ENCODE measurements around the gene MECP2.

MECP2 gene

DNA sequence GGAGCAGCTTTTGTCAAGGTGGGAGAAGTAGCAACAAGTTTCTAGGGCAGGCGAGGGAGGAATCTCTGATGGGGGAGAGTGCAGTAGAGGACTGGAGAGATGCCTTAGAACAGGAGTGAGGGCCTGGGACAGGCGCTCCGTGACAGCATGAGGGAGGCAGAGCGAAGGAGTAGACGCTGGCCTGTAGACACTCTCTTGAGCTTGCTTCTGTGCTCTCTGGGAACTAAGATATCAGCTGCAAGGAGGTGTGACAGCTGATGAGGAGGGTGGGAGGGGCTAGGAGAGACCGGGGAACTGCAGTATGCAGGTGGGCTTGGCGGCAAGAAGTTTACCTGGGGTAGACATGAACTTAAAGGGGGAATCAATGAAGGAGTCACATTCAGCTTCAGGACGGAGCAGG is 35.7 kb downstream of the MECP2 start:
- H3K4me3 Mint-ChIP-seq = no peak overlapping the region
- H3K4me1 Mint-ChIP-seq (ENCODE audit: low read depth) = peaks cover 68% of the 10 kb centered on the region
- H3K9me3 Mint-ChIP-seq = no peaks in the 10 kb centered on the region
- intact Hi-C loops (cut with micrococcal nuclease) = no loop called here
- no peaks in the 10 kb centered on the region for H3K27me3 Mint-ChIP-seq
- H3K36me3 Mint-ChIP-seq (ENCODE audit: low read depth) = peaks cover 47% of the 10 kb centered on the region
- H3K27ac Mint-ChIP-seq = no peak overlapping the region

GRCh38 chrX:154059729-154060245 is 37.7 kb downstream of the MECP2 start:
- intact Hi-C loops (cut with micrococcal nuclease) = no loop called here
- Mint-ChIP-seq H3K27me3 (no peaks in the 10 kb centered on the region), H3K36me3 (ENCODE audit: low read depth) (peaks cover 64% of the 10 kb centered on the region), H3K27ac (no peak overlapping the region), H3K4me3 (no peak overlapping the region), H3K9me3 (no peaks in the 10 kb centered on the region), H3K4me1 (ENCODE audit: low read depth) (peaks cover 70% of the 10 kb centered on the region)

GRCh38 chrX:154059231-154059630 is 38.3 kb downstream of the MECP2 start:
- H3K27me3 Mint-ChIP-seq = no peaks in the 10 kb centered on the region
- H3K9me3 Mint-ChIP-seq = no peaks in the 10 kb centered on the region
- no peak overlapping the region for H3K4me3 Mint-ChIP-seq
- H3K36me3 Mint-ChIP-seq (ENCODE audit: low read depth) = peaks cover 64% of the 10 kb centered on the region
- intact Hi-C loops (cut with micrococcal nuclease) = no loop called here
- H3K27ac Mint-ChIP-seq = no peak overlapping the region
- peaks cover 64% of the 10 kb centered on the region for H3K4me1 Mint-ChIP-seq (ENCODE audit: low read depth)

DNA sequence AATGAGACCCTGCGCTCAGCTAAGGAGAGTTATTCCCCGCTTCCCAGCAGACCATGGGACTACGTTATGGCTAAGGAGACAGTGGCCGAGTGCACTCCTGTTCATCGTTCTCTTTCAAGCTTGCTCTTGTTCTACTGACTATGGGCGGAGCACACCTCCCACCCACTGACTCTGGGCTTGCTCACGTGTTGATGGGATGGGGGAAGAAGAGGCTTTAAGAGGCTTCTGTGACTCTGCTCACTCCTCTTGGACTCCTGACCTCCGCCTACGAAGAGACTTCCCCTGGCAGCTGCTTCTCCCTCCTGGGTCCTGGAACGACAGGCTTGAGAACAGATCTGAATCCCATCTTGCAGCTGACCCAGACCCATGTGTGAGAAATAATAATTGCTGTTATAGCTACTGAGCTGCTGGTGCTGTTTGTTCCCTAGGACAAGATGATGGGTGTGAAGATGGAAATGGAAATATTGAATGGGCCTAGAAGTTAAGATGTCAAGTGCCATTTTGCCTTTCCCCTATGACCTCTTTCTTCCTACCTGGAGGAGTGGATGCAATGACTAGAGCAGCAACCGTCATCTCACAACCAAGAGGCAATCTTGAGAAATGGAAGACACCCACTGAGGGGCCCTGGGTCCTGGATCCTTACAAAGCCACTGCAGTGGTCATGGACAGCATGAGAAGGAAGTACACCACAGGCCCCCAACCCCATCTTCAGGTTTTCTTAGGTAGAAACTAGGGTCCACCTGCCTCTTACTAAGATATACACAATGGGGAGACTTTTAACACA is 39.1 kb downstream of the MECP2 start:
- H3K27me3 Mint-ChIP-seq = no peaks in the 10 kb centered on the region
- H3K4me3 Mint-ChIP-seq = no peak overlapping the region
- H3K27ac Mint-ChIP-seq = no peak overlapping the region
- intact Hi-C loops (cut with micrococcal nuclease) = no loop called here
- peaks cover 64% of the 10 kb centered on the region for H3K36me3 Mint-ChIP-seq (ENCODE audit: low read depth)
- H3K9me3 Mint-ChIP-seq = no peaks in the 10 kb centered on the region
- H3K4me1 Mint-ChIP-seq (ENCODE audit: low read depth) = peaks cover 60% of the 10 kb centered on the region

GRCh38 chrX:154057791-154058190 is 39.7 kb downstream of the MECP2 start:
- Mint-ChIP-seq H3K27ac (no peak overlapping the region), H3K4me3 (no peak overlapping the region), H3K36me3 (ENCODE audit: low read depth) (peaks cover 64% of the 10 kb centered on the region), H3K27me3 (no peaks in the 10 kb centered on the region), H3K9me3 (no peaks in the 10 kb centered on the region), H3K4me1 (ENCODE audit: low read depth) (peaks cover 60% of the 10 kb centered on the region)
- intact Hi-C loops (cut with micrococcal nuclease) = no loop called here

DNA sequence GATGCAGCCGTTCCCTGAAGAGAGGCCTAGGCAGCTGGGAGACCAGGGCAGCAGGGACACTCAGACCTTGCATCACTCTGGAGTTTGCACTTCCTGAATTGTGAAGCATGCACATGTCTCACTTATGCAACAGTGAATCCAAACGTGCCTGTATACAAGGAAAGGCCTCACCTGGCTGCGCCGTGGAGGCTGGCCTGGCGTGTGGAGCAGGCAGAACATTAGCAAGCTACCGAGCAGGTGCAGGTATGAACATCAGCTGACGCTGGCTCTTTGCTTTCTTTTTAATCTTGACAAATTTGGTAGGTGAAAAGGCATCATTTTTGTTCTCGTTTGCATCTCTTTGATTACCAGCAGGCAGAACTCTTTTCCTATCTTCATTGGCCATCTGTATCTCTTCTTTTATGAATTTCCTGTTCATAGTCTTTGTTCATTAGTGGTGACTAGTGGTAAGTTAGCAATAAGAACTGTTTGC is 40.7 kb downstream of the MECP2 start:
- peaks cover 57% of the 10 kb centered on the region for H3K36me3 Mint-ChIP-seq (ENCODE audit: low read depth)
- intact Hi-C loops (cut with micrococcal nuclease) = no loop called here

GRCh38 chrX:154051201-154051810 is 46.2 kb downstream of the MECP2 start:
- Mint-ChIP-seq H3K27ac (peak overlapping the region; percentile 25), H3K4me3 (no peak overlapping the region), H3K36me3 (ENCODE audit: low read depth) (peaks cover 60% of the 10 kb centered on the region), H3K9me3 (no peaks in the 10 kb centered on the region), H3K4me1 (ENCODE audit: low read depth) (peaks cover 33% of the 10 kb centered on the region), H3K27me3 (no peaks in the 10 kb centered on the region)
- intact Hi-C loops (cut with micrococcal nuclease) = loop anchor here (5.0 kb wide), 1 partner anchor 39 kb away; no protein-coding TSS in a partner anchor

More for the DNA sequence above, 40.7 kb downstream of the MECP2 start:
- Mint-ChIP-seq H3K4me1 (ENCODE audit: low read depth) (peaks cover 54% of the 10 kb centered on the region), H3K4me3 (no peak overlapping the region), H3K9me3 (no peaks in the 10 kb centered on the region), H3K27ac (no peak overlapping the region), H3K27me3 (no peaks in the 10 kb centered on the region)

- intact Hi-C loops (cut with micrococcal nuclease) = loop anchor here (5.0 kb wide), 1 partner anchor 38 kb away; no protein-coding TSS in a partner anchor
- Mint-ChIP-seq H3K9me3 (no peaks in the 10 kb centered on the region), H3K27me3 (no peaks in the 10 kb centered on the region), H3K4me3 (no peak overlapping the region), H3K36me3 (ENCODE audit: low read depth) (peaks cover 60% of the 10 kb centered on the region), H3K27ac (peak overlapping the region; percentile 25), H3K4me1 (ENCODE audit: low read depth) (peaks cover 38% of the 10 kb centered on the region)
These were observed 47.4 kb downstream of the MECP2 start for GRCh38 chrX:154050113-154050495.

DNA sequence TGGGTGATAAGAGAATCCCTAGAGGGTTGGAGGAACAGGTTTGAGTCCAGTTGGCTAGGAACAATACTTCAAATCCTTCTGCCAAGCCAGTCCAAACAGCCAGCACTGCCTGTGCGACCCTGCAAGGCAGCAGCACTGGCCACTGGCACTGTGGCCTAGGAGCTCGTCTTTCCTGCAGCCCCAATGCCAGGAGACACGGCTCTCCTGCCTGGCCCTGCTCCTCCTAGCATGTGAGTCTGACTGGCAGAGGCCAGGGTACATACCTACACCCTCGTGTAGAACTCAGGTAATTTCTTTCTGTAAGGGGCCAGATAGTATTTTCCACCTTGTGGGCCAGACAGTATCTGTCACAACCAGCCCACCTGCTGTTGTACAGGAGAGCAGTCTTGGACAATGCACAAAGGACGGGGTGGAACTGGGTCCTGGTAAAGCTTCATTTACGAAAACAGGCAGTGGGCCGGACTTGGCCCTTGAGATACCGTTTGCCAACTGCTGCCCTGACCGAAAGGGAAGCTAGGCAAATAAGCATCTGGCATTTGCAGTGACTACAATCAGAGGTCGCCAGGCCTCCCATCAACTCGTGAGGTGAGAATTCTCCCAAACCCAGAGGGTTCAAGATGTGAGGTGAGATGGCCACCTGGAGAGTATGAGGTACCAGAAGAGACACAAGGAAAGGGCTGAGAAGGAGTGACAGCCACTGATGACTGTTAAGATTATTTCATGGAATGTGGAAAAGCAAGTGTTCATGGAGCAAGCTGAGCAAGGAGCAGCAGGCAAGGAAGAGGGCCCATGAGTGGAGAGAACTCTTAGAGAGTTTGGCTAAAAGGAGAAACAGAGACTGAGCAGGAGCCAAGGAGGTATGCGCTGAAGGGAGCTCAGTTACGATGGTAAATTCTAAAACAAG is 48.1 kb downstream of the MECP2 start:
- intact Hi-C loops (cut with micrococcal nuclease) = loop anchor here (5.0 kb wide), 1 partner anchor 37 kb away; no protein-coding TSS in a partner anchor
- H3K27ac Mint-ChIP-seq = no peak overlapping the region
- peaks cover 38% of the 10 kb centered on the region for H3K4me1 Mint-ChIP-seq (ENCODE audit: low read depth)
- H3K4me3 Mint-ChIP-seq = no peak overlapping the region
- H3K27me3 Mint-ChIP-seq = no peaks in the 10 kb centered on the region
- peaks cover 58% of the 10 kb centered on the region for H3K36me3 Mint-ChIP-seq (ENCODE audit: low read depth)
- H3K9me3 Mint-ChIP-seq = no peaks in the 10 kb centered on the region

DNA sequence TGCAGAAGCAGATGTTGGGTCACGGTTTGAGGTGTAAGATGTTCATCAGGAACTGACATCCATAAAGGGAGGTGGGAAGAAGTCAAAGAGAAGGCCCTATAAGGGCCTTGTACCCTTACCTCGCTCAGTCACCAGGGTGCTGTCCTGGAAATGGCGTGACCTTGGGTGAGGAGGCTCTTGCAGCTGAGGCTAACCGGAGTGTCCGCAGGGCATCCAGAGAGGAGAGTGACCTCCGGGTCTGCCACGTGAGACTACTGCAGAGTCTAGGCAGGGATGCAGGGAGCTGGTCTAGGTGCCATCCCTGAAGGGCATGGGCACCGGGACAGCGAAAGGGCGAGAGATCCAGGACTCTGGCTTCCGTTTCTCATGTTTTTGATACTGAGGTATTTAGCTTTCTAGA is 49.1 kb downstream of the MECP2 start:
- Mint-ChIP-seq H3K4me1 (ENCODE audit: low read depth) (peaks cover 38% of the 10 kb centered on the region), H3K27ac (no peak overlapping the region), H3K9me3 (no peaks in the 10 kb centered on the region), H3K36me3 (ENCODE audit: low read depth) (peaks cover 58% of the 10 kb centered on the region), H3K4me3 (no peak overlapping the region), H3K27me3 (no peaks in the 10 kb centered on the region)
- intact Hi-C loops (cut with micrococcal nuclease) = no loop called here

DNA sequence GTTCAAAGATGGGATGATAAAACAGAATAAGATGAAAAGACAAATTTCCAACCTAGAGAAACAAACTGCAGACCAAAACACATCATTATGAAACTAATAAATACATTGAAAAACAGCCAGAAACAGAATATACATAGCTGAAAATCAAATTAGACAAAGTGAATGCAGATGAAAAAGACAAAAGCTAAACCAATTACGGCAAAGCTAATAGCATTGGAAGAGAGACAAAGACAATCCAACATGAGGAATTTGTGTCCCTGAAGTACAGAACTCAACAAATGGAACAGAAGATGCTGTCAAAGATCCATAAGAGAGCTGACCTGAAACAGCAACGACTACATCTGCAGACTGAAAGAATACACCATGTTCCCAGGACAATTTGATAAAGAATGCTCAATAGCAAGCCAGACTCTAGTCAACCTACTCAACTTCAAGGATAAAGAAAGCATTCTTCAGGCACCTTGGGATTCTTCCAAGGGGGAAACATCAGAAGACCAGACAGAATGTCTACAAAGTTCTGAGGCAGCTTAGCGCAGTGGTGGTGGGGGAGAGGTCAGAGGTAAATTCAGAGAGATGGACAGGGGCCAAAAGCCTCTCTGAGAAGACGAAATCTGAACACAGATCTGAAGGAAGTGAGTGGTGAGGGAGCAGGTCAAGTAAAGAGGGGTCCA is 50.4 kb downstream of the MECP2 start:
- H3K27me3 Mint-ChIP-seq = no peaks in the 10 kb centered on the region
- intact Hi-C loops (cut with micrococcal nuclease) = no loop called here
- no peak overlapping the region for H3K27ac Mint-ChIP-seq
- peaks cover 58% of the 10 kb centered on the region for H3K36me3 Mint-ChIP-seq (ENCODE audit: low read depth)
- H3K4me1 Mint-ChIP-seq (ENCODE audit: low read depth) = peaks cover 38% of the 10 kb centered on the region
- H3K9me3 Mint-ChIP-seq = no peaks in the 10 kb centered on the region
- no peak overlapping the region for H3K4me3 Mint-ChIP-seq

- Mint-ChIP-seq H3K4me1 (ENCODE audit: low read depth) (peaks cover 35% of the 10 kb centered on the region), H3K36me3 (ENCODE audit: low read depth) (peaks cover 58% of the 10 kb centered on the region), H3K4me3 (no peak overlapping the region), H3K27ac (no peak overlapping the region), H3K27me3 (no peaks in the 10 kb centered on the region), H3K9me3 (no peaks in the 10 kb centered on the region)
- intact Hi-C loops (cut with micrococcal nuclease) = no loop called here
These were observed 51.3 kb downstream of the MECP2 start for GRCh38 chrX:154046031-154046781.

GRCh38 chrX:154044091-154044490 is 53.4 kb downstream of the MECP2 start:
- peaks cover 47% of the 10 kb centered on the region for H3K36me3 Mint-ChIP-seq (ENCODE audit: low read depth)
- no peaks in the 10 kb centered on the region for H3K27me3 Mint-ChIP-seq
- H3K4me1 Mint-ChIP-seq (ENCODE audit: low read depth) = peaks cover 35% of the 10 kb centered on the region
- H3K9me3 Mint-ChIP-seq = no peaks in the 10 kb centered on the region
- no peak overlapping the region for H3K27ac Mint-ChIP-seq
- intact Hi-C loops (cut with micrococcal nuclease) = no loop called here
- H3K4me3 Mint-ChIP-seq = no peak overlapping the region
